Liver (tissue), 9 donors: ENCODE results near the gene EPHB2. TPM values are rescaled to one million over a fixed set of nuclear protein-coding genes. Genes with fewer than 3 reads are reported as not detected.
A peak's percentile ranks its signal among the peaks of the same experiment; 100 is the strongest.

ENCODE experiments used
- DNase-seq: peaks from one replicate; pipeline ENCODE4 v3.0.0-alpha.2; 2017; ENCODE audit warnings: low spot score
- H3K27ac ChIP-seq, 2 donors: one replicate each; pipeline ENCODE4 v1.7.0; 2013; ENCODE audit warnings: inconsistent platforms in 2 of 2, low read length in 2 of 2, control low read depth in 1 of 2, low read depth in 1 of 2, mild to moderate bottlenecking in 1 of 2
- H3K27me3 ChIP-seq, 4 donors: one replicate each; pipeline versions ENCODE4 v1.6.1 to v1.7.0; 2013; ENCODE audit warnings: low read length in 3 of 4, inconsistent platforms in 1 of 4, mild to moderate bottlenecking in 1 of 4, moderate library complexity in 1 of 4; ENCODE audit not compliant: control insufficient read depth in 4 of 4, insufficient read depth in 4 of 4
- H3K36me3 ChIP-seq, 4 donors: one replicate each; pipeline versions ENCODE4 v1.6.1 to v1.7.0; 2013; ENCODE audit warnings: low read length in 3 of 4, mild to moderate bottlenecking in 3 of 4, low read depth in 1 of 4, moderate library complexity in 1 of 4; ENCODE audit not compliant: control insufficient read depth in 4 of 4, insufficient read depth in 3 of 4
- H3K4me1 ChIP-seq, 4 donors: one replicate each; pipeline versions ENCODE4 v1.6.1 to v1.7.0; 2013; ENCODE audit warnings: low read length in 3 of 4, mild to moderate bottlenecking in 3 of 4, moderate library complexity in 1 of 4; ENCODE audit not compliant: control insufficient read depth in 4 of 4, insufficient read depth in 4 of 4
- H3K4me3 ChIP-seq, 3 donors: one replicate each; pipeline versions ENCODE4 v1.6.1 to v1.7.0; 2013; ENCODE audit warnings: low read length in 3 of 3, control low read depth in 1 of 3, low read depth in 1 of 3, mild to moderate bottlenecking in 1 of 3
- H3K9ac ChIP-seq, 2 donors: one replicate each; pipeline ENCODE4 v1.7.0; 2013; ENCODE audit warnings: low read length in 2 of 2, mild to moderate bottlenecking in 2 of 2, moderate library complexity in 2 of 2, control low read depth in 1 of 2, low read depth in 1 of 2
- H3K9me3 ChIP-seq, 4 donors: one replicate each; pipeline versions ENCODE4 v1.6.1 to v1.7.0; 2013; ENCODE audit warnings: low read length in 3 of 4; ENCODE audit not compliant: control insufficient read depth in 4 of 4
- ATF3 ChIP-seq: IDR thresholded peaks from 2 replicates; pipeline ENCODE4 v1.6.1; 2016; ENCODE audit warnings: antibody characterized with exemption
- CTCF ChIP-seq: fragments of 150-350 bp; IDR thresholded peaks from 2 replicates; pipeline ENCODE4 v1.5.1; 2017; ENCODE audit warnings: improper control_type of control experiment, low read depth, low read length; ENCODE audit not compliant: missing input control
- EGR1 ChIP-seq, 2 donors: IDR thresholded peaks; 2 replicates each; pipeline ENCODE4 v1.6.1; 2016 to 2018; ENCODE audit warnings: antibody characterized with exemption in 2 of 2, low read depth in 2 of 2
- FOXA1 ChIP-seq: IDR thresholded peaks from 2 replicates; pipeline ENCODE4 v1.6.1; 2016; ENCODE audit warnings: antibody characterized with exemption
- FOXA2 ChIP-seq: IDR thresholded peaks from 2 replicates; pipeline ENCODE4 v1.6.1; 2016; ENCODE audit warnings: antibody characterized with exemption
- GABPA ChIP-seq, 2 donors: IDR thresholded peaks in 1 of 2; conservative IDR thresholded peaks in 1 of 2; 2 replicates each; pipeline ENCODE4 v1.6.1; 2016; ENCODE audit warnings: antibody characterized with exemption in 2 of 2, mild to moderate bottlenecking in 1 of 2, moderate library complexity in 1 of 2
- JUND ChIP-seq, 2 donors: IDR thresholded peaks; 2 replicates each; pipeline ENCODE4 v1.6.1; 2016; ENCODE audit warnings: antibody characterized with exemption in 2 of 2
- NR2F2 ChIP-seq: IDR thresholded peaks from 2 replicates; pipeline ENCODE4 v1.6.1; 2016; ENCODE audit warnings: antibody characterized with exemption
- RAD21 ChIP-seq, 2 donors: IDR thresholded peaks; 2 replicates each; pipeline ENCODE4 v1.6.1; 2016; ENCODE audit warnings: antibody characterized with exemption in 2 of 2, mild to moderate bottlenecking in 2 of 2
- RXRA ChIP-seq, 2 donors: IDR thresholded peaks; 2 replicates each; pipeline ENCODE4 v1.6.1; 2017 to 2018; ENCODE audit warnings: antibody characterized with exemption in 2 of 2, mild to moderate bottlenecking in 1 of 2
- SP1 ChIP-seq: IDR thresholded peaks from 2 replicates; pipeline ENCODE4 v1.6.1; 2018; ENCODE audit warnings: antibody characterized with exemption, mild to moderate bottlenecking
- YY1 ChIP-seq: IDR thresholded peaks from 2 replicates; pipeline ENCODE4 v1.6.1; 2016; ENCODE audit warnings: antibody characterized with exemption, mild to moderate bottlenecking
- WGBS: extraction: QIAGEN DNeasy Blood & Tissue Kit; methylation state at CpG from one replicate; pipeline ENCODE4 v1.1.7; 2013; 5-methylcytosine and 5-hydroxymethylcytosine counted together
- polyA plus RNA-seq, 2 donors: library from polyadenylated mRNA; stranded (reverse) in 1 of 2; unstranded in 1 of 2; fragments of 200-250 nt in 1 of 2; fragments of >200 nt in 1 of 2; fragmentation: Nextera tagmentation in 1 of 2; extraction: Ambion mirVana in 1 of 2; gene quantifications; one replicate each; pipeline versions ENCODE4 v1.2.1 to v1.2.3, GENCODE V29; 2013 to 2015
- total RNA-seq, 2 donors: library from RNA; depleted of rRNA; stranded (reverse); fragments of >200 nt; gene quantifications; one replicate each; pipeline ENCODE4 v1.2.3, GENCODE V29; 2014
- TF ChIP-seq, protein P1 (sequence below): IDR thresholded peaks from 2 replicates; pipeline ENCODE4 v1.6.1; 2016; ENCODE audit warnings: antibody characterized with exemption, mild to moderate bottlenecking
- TF ChIP-seq, protein P2 (sequence below): IDR thresholded peaks from 2 replicates; pipeline ENCODE4 v1.6.1; 2016; ENCODE audit warnings: antibody characterized with exemption
- TF ChIP-seq, protein P3 (sequence below): IDR thresholded peaks from 2 replicates; pipeline ENCODE4 v1.6.1; 2016; ENCODE audit warnings: antibody characterized with exemption
- donor health status: healthy.
- donor health status: healthy.
- donor health status: healthy.
- donor health status: healthy.
- donor health status: healthy.

EPHB2 gene
- total and polyA plus RNA-seq, 4 donors, result 0.07 to 1.0 (median 0.38) TPM

DNA sequence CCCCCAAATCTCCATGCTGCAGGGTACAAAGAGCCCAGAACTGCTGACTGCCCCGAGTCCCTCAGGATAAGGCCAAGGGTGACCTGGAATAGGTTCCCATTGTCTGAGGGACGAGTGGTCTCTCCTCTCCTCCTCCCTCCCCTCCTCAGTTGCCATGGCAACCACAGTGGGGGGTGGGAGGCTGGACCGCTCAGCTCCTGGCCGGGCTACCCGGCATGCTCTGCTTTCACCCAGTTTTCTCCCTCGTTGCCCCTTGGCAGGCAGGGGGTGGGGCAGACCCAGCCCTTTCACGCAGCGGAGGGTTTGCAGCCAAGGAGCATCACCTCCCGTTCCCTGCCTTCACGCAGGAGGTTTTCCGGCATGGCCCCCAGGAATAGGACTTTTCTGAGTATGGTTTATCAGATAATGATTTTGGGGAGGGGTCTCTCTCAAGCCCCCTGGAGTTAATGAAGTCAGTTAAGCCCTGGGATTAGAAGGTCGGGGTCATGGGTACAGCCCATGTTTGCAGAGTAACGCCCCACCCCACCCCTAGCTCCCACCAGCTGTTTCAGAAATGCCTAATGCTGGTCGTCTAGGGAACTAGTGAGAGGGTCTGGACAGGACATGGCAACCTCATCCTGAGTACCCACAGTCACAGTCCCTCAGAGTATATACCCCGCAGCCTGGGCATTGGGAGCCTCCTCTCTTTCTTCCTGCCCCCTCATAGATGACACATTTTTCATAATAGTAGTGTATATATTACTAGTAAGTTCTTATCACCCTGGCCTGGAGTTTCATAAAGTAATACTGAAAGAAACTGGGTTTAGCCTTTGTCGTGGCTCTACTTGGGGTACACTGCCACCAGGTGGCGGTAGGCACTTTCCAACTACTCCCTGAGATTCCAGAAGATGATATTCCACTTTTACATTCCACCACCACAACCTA is 36.9 kb upstream of the EPHB2 start:
- TF ChIP-seq, protein P1, sequence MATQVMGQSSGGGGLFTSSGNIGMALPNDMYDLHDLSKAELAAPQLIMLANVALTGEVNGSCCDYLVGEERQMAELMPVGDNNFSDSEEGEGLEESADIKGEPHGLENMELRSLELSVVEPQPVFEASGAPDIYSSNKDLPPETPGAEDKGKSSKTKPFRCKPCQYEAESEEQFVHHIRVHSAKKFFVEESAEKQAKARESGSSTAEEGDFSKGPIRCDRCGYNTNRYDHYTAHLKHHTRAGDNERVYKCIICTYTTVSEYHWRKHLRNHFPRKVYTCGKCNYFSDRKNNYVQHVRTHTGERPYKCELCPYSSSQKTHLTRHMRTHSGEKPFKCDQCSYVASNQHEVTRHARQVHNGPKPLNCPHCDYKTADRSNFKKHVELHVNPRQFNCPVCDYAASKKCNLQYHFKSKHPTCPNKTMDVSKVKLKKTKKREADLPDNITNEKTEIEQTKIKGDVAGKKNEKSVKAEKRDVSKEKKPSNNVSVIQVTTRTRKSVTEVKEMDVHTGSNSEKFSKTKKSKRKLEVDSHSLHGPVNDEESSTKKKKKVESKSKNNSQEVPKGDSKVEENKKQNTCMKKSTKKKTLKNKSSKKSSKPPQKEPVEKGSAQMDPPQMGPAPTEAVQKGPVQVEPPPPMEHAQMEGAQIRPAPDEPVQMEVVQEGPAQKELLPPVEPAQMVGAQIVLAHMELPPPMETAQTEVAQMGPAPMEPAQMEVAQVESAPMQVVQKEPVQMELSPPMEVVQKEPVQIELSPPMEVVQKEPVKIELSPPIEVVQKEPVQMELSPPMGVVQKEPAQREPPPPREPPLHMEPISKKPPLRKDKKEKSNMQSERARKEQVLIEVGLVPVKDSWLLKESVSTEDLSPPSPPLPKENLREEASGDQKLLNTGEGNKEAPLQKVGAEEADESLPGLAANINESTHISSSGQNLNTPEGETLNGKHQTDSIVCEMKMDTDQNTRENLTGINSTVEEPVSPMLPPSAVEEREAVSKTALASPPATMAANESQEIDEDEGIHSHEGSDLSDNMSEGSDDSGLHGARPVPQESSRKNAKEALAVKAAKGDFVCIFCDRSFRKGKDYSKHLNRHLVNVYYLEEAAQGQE, result no peak
- TF ChIP-seq GABPA (IDR thresholded peaks at IDR 0.05 in 1 of 2, conservative IDR thresholded peaks at IDR 0.05 in 1 of 2), result no peak
- TF ChIP-seq RAD21 (IDR thresholded peaks at IDR 0.05), result peak; percentile 86 to 89
- TF ChIP-seq FOXA1, result no peak
- TF ChIP-seq FOXA2, result no peak
- TF ChIP-seq ATF3, result no peak
- TF ChIP-seq EGR1 (IDR thresholded peaks at IDR 0.05; ENCODE audit: low read depth in 2 of 2), result no peak
- TF ChIP-seq, protein P2, sequence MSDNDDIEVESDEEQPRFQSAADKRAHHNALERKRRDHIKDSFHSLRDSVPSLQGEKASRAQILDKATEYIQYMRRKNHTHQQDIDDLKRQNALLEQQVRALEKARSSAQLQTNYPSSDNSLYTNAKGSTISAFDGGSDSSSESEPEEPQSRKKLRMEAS, result no peak
- TF ChIP-seq JUND (IDR thresholded peaks at IDR 0.05), result no peak
- no peak for TF ChIP-seq RXRA (IDR thresholded peaks at IDR 0.05)
- TF ChIP-seq SP1, result no peak
- TF ChIP-seq, protein P3, sequence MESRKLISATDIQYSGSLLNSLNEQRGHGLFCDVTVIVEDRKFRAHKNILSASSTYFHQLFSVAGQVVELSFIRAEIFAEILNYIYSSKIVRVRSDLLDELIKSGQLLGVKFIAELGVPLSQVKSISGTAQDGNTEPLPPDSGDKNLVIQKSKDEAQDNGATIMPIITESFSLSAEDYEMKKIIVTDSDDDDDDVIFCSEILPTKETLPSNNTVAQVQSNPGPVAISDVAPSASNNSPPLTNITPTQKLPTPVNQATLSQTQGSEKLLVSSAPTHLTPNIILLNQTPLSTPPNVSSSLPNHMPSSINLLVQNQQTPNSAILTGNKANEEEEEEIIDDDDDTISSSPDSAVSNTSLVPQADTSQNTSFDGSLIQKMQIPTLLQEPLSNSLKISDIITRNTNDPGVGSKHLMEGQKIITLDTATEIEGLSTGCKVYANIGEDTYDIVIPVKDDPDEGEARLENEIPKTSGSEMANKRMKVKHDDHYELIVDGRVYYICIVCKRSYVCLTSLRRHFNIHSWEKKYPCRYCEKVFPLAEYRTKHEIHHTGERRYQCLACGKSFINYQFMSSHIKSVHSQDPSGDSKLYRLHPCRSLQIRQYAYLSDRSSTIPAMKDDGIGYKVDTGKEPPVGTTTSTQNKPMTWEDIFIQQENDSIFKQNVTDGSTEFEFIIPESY, result no peak
- peak; percentile 75 for TF ChIP-seq CTCF
- Histone ChIP-seq H3K27me3 (peaks cover 0 to 6% (median 3%) of the 10 kb centered on the region in 4 donors), H3K4me3 (no peak overlapping the region), H3K9me3 (no peaks in the 10 kb centered on the region), H3K36me3 (no peaks in the 10 kb centered on the region), H3K9ac (no peak overlapping the region), H3K4me1 (no peaks in the 10 kb centered on the region), H3K27ac (no peak overlapping the region)
- WGBS, result 14% methylated on average over 17 of the region's 17 CpGs
- DNase-seq, result peak; percentile 46

GRCh38 chr1:22674410-22674749 is 36.3 kb upstream of the EPHB2 start:
- 21% methylated on average over 1 of the region's 1 CpG for WGBS
- no peaks in the 10 kb centered on the region for H3K36me3 ChIP-seq
- DNase-seq, result no peak
- H3K9me3 ChIP-seq, result no peaks in the 10 kb centered on the region
- H3K4me3 ChIP-seq, result no peak overlapping the region
- no peak overlapping the region for H3K27ac ChIP-seq
- no peak overlapping the region for H3K9ac ChIP-seq
- H3K4me1 ChIP-seq, result no peaks in the 10 kb centered on the region
- H3K27me3 ChIP-seq, result peaks cover 0 to 6% (median 3%) of the 10 kb centered on the region in 4 donors
- TF ChIP-seq RAD21 (IDR thresholded peaks at IDR 0.05), result no peak
- no peak for TF ChIP-seq JUND (IDR thresholded peaks at IDR 0.05)
- TF ChIP-seq, protein P2, result no peak
- no peak for TF ChIP-seq RXRA (IDR thresholded peaks at IDR 0.05)
- TF ChIP-seq FOXA2, result no peak
- no peak for TF ChIP-seq CTCF
- TF ChIP-seq NR2F2, result no peak
- no peak for TF ChIP-seq EGR1 (IDR thresholded peaks at IDR 0.05; ENCODE audit: low read depth in 2 of 2)
- TF ChIP-seq, protein P1, result no peak
- no peak for TF ChIP-seq YY1
- no peak for TF ChIP-seq SP1
